Mammary epithelial cell (primary cell): ENCODE results near the gene EEF1AKMT3.

Experiments
- EZH2 ChIP-seq: IDR thresholded peaks from 2 replicates; pipeline ENCODE4 v1.6.1; 2012; ENCODE audit warnings: low read length, inconsistent platforms, borderline replicate concordance
- TF ChIP-seq, protein P1 (sequence below), 2 donors: IDR thresholded peaks in 1 of 2; conservative IDR thresholded peaks in 1 of 2; 2 replicates each; pipeline ENCODE4 v1.5.1; 2011 to 2012; ENCODE audit warnings: inconsistent platforms in 2 of 2, low read length in 2 of 2, mild to moderate bottlenecking in 2 of 2, control low read depth in 1 of 2, low read depth in 1 of 2; ENCODE audit not compliant: insufficient read depth in 1 of 2; ENCODE audit errors: extremely low read depth in 1 of 2

GRCh38 chr12:57781801-57782200 is 9.4 kb downstream of the EEF1AKMT3 start:
- no peak for TF ChIP-seq EZH2
- TF ChIP-seq, protein P1, sequence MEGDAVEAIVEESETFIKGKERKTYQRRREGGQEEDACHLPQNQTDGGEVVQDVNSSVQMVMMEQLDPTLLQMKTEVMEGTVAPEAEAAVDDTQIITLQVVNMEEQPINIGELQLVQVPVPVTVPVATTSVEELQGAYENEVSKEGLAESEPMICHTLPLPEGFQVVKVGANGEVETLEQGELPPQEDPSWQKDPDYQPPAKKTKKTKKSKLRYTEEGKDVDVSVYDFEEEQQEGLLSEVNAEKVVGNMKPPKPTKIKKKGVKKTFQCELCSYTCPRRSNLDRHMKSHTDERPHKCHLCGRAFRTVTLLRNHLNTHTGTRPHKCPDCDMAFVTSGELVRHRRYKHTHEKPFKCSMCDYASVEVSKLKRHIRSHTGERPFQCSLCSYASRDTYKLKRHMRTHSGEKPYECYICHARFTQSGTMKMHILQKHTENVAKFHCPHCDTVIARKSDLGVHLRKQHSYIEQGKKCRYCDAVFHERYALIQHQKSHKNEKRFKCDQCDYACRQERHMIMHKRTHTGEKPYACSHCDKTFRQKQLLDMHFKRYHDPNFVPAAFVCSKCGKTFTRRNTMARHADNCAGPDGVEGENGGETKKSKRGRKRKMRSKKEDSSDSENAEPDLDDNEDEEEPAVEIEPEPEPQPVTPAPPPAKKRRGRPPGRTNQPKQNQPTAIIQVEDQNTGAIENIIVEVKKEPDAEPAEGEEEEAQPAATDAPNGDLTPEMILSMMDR (conservative IDR thresholded peaks at IDR 0.05 in 1 of 2, IDR thresholded peaks at IDR 0.05 in 1 of 2; ENCODE audit: extremely low read depth in 1 of 2, insufficient read depth in 1 of 2, low read depth in 1 of 2, low read length in 2 of 2): no peak
